ENCODE results near the gene RAD51. TPM values are rescaled to one million over a fixed set of nuclear protein-coding genes. Genes with fewer than 3 reads are reported as not detected.
A peak's percentile ranks its signal among the peaks of the same experiment; 100 is the strongest.

The RAD51 gene
- total RNA-seq, 1 experiment from 2014 or later: 17.9 TPM

DNA sequence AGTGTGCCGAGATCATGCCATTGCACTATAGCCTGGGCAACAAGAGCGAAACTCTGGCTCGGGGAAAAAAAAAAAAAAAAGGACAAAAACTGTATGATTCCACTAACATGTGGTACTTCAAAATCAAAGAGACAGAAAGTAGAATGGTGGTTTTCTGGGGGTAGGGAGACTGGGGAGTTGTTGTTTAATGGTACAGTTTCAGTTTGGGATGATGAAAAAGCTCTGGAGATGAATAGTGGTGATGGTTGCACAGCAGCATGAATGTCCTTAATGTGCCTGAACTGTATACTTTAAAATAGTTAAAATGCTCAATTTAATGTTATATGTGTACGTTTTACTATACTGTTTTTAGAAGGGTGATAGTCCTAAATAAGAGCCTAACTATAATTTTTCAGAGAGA, 27.4 kb downstream of the RAD51 start:
- DNase-seq (ENCODE audit: low read depth): no peak

DNA sequence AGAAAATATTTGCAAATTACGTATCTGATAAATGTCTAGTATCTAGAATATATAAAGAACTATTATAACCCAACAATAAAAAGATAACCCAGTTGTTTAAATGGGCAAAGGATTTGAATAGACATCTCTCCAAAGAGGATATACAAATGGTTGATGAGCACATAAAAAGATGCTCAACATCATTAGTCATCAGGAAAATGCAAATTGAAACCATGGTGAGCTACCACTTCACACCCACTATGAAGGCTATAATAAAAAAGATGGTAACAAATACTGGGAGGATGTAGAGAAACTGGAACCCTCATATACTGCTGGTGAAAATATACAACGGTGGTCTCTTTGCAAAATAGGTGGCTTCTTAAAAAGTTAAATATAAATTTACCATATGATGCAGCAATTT, 28.0 kb downstream of the RAD51 start:
- DNase-seq (ENCODE audit: low read depth): no peak

- DNase-seq (ENCODE audit: low read depth): no peak
Observed at GRCh38 chr15:40723919-40724318, 28.9 kb downstream of the RAD51 start.

DNA sequence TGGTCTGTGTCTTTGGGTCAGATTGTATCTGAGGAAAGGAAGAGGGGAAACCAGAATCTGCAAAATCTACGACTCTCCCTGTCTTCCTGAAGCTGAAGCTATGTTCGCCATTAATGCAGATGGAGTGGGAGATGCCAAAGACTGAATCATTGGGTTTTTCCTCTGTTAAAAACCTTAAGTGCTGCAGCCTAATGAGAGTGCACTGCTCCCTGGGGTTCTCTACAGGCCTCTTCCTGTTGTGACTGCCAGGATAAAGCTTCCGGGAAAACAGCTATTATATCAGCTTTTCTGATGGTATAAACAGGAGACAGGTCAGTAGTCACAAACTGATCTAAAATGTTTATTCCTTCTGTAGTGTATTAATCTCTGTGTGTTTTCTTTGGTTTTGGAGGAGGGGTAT, 36.1 kb downstream of the RAD51 start:
- DNase-seq (ENCODE audit: low read depth): peak; percentile 4

- no peak for DNase-seq (ENCODE audit: low read depth)
Observed at GRCh38 chr15:40736575-40736974, 41.6 kb downstream of the RAD51 start.

GRCh38 chr15:40737048-40737447, 42.1 kb downstream of the RAD51 start:
- DNase-seq (ENCODE audit: low read depth): no peak

DNA sequence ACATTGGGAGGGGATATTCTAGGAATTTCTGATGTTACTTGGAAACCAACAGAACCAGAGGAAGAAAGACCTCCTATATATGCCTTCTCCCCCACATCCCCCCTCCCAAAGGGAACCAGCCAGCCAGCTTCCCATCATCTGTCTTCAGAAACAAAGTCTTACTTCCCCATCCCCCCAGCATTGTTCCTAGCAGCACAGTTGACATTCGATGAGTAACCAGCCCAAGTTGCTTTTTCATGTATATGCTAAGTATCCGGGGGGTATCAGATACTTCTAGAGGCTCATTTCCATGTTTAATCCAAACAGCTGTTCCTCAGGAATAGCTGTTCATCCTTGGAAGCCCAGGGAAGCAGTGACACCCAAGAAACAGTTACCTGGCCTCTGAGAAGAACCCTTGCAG, 44.1 kb downstream of the RAD51 start:
- no peak for DNase-seq (ENCODE audit: low read depth)

- DNase-seq (ENCODE audit: low read depth): no peak
Observed at GRCh38 chr15:40739854-40740253, 44.9 kb downstream of the RAD51 start.

- no peak for DNase-seq (ENCODE audit: low read depth)
Observed at GRCh38 chr15:40743485-40743901, 48.5 kb downstream of the RAD51 start.

- peak; percentile 59 for DNase-seq (ENCODE audit: low read depth)
Observed at GRCh38 chr15:40743921-40744814, 49.2 kb downstream of the RAD51 start.

DNA sequence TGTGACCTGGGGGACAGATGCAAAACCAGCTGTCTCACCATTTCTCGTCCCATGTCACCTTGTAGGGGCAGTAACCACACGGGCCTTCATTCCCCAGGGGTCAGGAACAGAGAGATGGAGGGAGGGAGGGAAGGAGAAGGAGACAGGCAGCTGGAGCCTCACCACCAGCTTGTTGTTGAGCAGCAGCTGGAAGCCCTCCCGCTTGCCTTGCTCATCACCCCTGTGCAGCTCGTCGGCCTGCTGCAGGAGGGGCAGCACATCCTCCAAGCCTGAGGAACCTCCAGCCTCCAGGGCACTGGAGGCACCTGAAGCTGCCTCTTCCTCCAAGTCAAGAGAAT, 49.8 kb downstream of the RAD51 start:
- DNase-seq (ENCODE audit: low read depth): no peak

DNA sequence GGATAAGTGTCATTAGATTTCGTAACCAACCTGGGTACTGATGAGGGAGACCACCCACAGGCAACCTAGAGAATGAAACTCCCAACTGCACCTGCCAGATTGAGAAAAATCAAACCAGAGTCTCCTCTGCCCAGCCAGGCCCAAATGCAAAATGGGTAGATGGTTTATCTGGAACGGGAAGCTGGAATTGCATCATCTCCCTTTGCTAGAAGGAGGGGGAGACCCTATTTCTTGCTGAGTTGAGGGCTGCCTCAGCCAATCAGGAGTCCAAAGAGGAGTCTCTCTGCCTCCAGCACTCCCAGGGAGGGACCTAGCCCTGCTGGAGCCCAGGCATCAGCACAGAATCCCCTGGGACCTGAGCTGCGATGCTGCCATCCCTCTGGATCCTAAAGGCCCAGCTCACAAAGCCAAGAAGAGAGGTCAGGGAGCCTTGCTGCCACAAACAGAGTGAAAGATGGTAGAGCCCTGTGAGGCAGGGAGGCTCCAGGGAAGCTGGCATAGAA, 52.0 kb downstream of the RAD51 start:
- no peak for DNase-seq (ENCODE audit: low read depth)

- no peak for DNase-seq (ENCODE audit: low read depth)
Observed at GRCh38 chr15:40747685-40748631, 53.0 kb downstream of the RAD51 start.

DNA sequence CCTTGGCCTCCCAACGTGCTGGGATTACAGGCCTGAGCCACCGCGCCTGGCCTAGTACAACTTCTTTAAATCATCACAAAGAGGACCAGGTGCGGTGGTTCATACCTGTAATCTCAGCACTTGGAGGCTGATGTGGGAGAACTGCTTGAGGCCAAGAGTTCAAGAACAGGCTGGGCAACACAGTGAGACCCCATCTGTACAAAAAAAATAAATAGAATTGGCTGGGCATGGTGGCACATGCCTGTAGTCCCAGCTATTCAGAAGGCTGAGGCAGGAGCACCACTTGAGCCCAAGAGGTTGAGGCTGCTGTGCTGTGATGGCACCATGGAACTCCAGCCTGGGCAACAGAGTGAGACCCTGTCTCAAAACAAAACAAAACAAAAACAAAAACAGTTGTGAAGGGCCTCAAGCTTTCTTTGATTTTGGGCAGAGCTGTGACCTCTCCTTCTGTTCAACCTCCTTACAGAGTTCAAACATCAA, 54.2 kb downstream of the RAD51 start:
- no peak for DNase-seq (ENCODE audit: low read depth)

GRCh38 chr15:40750885-40751284, 55.9 kb downstream of the RAD51 start:
- no peak for DNase-seq (ENCODE audit: low read depth)

GRCh38 chr15:40751745-40752144, 56.8 kb downstream of the RAD51 start:
- no peak for DNase-seq (ENCODE audit: low read depth)

DNA sequence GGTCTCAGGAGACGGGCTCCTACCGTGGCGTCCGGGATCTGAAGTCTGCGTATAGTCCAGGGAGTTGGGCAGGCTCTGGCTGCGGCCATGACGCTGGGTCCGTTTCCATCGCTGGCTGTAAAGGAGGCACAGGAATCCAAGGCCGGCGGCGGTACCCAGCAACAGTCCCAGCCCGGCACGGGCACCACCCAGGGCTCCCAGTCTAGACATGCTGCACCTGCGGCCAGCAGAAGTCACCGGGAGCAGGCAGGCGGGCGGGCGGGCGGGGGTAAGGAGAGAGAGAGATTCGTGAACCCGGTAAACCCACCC, 59.6 kb downstream of the RAD51 start:
- DNase-seq (ENCODE audit: low read depth): no peak

GRCh38 chr15:40754883-40755811, 60.2 kb downstream of the RAD51 start, which contains the start of gene RMDN3:
Gene RMDN3 (minus strand): TSS chr15:40755254. CDS start chr15:40754783, 471 bp downstream.
- peak; percentile 95 for DNase-seq (ENCODE audit: low read depth)

DNA sequence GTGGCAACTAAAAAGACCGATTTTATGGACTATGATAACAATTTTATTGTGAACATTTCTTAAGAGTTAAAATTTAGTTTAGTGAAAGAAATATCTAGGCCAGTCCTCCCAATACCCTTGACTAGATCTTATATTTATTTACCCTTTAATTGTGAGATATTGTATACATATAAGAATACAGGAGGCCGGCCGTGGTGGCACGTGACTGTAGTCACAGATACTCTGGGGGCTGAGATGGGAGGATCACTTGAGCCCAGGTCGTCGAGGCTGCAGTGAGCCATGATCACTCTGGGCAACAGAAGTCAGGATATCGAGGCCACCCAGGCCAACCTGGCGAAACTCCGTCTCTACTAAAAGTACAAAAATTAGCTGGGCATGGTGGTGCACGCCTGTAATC, 60.8 kb downstream of the RAD51 start:
- no peak for DNase-seq (ENCODE audit: low read depth)

DNA sequence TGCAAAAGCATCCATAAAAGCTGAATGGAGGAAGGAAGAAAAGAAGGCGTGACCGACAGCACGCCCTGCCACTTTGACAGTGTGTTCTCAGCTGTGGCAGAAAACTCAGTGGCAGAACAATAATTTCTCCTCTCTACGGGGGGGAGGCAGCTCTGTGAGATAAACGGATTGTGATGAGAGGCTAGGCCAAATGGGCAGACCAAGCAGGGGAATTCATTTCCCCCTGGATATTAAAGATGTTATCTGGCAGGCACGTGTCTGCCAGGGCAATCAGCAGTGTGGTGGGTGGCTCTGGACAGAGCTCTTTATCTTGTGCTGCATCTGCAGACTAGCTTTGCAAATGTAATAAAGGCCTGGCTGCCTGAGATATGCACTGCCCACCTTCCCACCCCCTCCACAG, 62.0 kb downstream of the RAD51 start:
- no peak for DNase-seq (ENCODE audit: low read depth)

DNA sequence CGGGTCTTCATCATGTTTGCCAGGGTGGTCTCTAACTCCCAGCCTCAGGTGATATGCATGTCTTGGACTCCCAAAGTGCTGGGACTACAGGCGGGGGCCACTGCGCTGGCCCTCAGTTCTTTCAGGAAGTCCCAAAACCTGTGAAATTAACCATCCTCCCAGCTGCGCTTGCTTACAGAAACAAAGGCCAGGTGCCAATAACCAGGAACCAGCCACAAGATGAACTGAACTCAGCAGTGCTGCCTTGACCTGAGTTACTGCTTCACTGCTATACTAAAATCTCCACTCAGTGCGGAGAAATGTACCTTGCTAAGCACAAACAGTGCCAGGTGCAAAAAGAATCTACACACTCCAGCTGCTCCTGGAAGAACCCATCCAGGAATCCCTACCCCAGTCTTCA, 65.0 kb downstream of the RAD51 start:
- no peak for DNase-seq (ENCODE audit: low read depth)
